ENCODE data around the gene C3orf70.

The C3orf70 gene

GRCh38 chr3:185089343-185089742, 63.5 kb downstream of the C3orf70 start:
- Mint-ChIP-seq H3K27ac (no peak overlapping the region), H3K36me3 (ENCODE audit: low read depth) (no peaks in the 10 kb centered on the region), H3K4me1 (ENCODE audit: low read depth) (no peaks in the 10 kb centered on the region), H3K27me3 (ENCODE audit: low read depth) (peaks cover 11% of the 10 kb centered on the region), H3K9me3 (no peaks in the 10 kb centered on the region), H3K4me3 (no peak overlapping the region)
- no peak for DNase-seq (ENCODE audit: low spot score)

DNA sequence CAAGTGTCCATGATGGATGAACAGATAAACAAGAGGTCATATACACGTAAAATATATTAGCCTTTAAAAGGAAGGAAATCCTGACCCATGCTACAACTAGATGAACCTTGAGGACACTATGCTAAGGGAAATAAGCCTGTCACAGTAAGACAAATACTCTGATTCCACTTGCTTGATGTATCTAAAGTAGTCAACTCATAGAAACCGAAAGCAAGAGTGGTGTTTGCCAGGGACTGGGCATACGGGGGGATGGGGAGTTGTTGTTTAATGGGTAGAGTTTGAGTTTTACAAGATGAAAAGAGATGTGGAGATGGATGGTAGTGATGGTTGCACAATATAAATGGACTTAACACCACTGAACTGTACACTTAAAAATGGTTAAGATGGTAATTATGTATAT, 65.4 kb downstream of the C3orf70 start:
- Mint-ChIP-seq H3K36me3 (ENCODE audit: low read depth) (no peaks in the 10 kb centered on the region), H3K27me3 (ENCODE audit: low read depth) (peaks cover 11% of the 10 kb centered on the region), H3K4me3 (no peak overlapping the region), H3K9me3 (no peaks in the 10 kb centered on the region), H3K27ac (no peak overlapping the region), H3K4me1 (ENCODE audit: low read depth) (no peaks in the 10 kb centered on the region)
- DNase-seq (ENCODE audit: low spot score) = no peak

GRCh38 chr3:185084901-185085300, 68.0 kb downstream of the C3orf70 start:
- Mint-ChIP-seq H3K27me3 (ENCODE audit: low read depth) (peaks cover 11% of the 10 kb centered on the region), H3K27ac (no peak overlapping the region), H3K4me1 (ENCODE audit: low read depth) (no peaks in the 10 kb centered on the region), H3K4me3 (no peak overlapping the region), H3K36me3 (ENCODE audit: low read depth) (no peaks in the 10 kb centered on the region), H3K9me3 (no peaks in the 10 kb centered on the region)
- DNase-seq (ENCODE audit: low spot score) = no peak

GRCh38 chr3:185084402-185084801, 68.5 kb downstream of the C3orf70 start:
- peaks cover 11% of the 10 kb centered on the region for H3K27me3 Mint-ChIP-seq (ENCODE audit: low read depth)
- no peaks in the 10 kb centered on the region for H3K4me1 Mint-ChIP-seq (ENCODE audit: low read depth)
- no peak for DNase-seq (ENCODE audit: low spot score)
- H3K4me3 Mint-ChIP-seq = no peak overlapping the region
- no peak overlapping the region for H3K27ac Mint-ChIP-seq
- H3K9me3 Mint-ChIP-seq = no peaks in the 10 kb centered on the region
- H3K36me3 Mint-ChIP-seq (ENCODE audit: low read depth) = no peaks in the 10 kb centered on the region

DNA sequence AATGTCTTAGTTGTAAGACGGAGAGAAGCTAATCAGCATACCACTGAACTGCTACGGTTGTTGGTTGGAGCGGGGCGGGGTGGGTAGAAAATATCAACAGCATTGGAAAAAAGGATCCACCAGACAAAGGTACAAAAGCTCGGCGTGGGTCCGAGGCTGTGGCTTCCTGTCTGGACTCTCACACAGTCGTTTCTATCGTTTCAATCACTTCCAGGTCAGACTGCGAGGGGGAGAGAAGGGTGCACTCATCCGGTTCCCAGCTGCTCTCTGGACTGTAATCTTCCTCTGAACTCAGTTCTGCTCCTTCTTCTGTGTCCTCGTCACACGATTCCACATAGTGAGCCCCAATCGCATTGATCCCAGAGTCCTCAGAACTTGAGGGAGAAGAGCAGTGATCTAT, 70.0 kb downstream of the C3orf70 start:
- Mint-ChIP-seq H3K27me3 (ENCODE audit: low read depth) (peaks cover 8% of the 10 kb centered on the region), H3K4me3 (no peak overlapping the region), H3K9me3 (no peaks in the 10 kb centered on the region), H3K36me3 (ENCODE audit: low read depth) (no peaks in the 10 kb centered on the region), H3K27ac (no peak overlapping the region), H3K4me1 (ENCODE audit: low read depth) (no peaks in the 10 kb centered on the region)
- DNase-seq (ENCODE audit: low spot score) = no peak

DNA sequence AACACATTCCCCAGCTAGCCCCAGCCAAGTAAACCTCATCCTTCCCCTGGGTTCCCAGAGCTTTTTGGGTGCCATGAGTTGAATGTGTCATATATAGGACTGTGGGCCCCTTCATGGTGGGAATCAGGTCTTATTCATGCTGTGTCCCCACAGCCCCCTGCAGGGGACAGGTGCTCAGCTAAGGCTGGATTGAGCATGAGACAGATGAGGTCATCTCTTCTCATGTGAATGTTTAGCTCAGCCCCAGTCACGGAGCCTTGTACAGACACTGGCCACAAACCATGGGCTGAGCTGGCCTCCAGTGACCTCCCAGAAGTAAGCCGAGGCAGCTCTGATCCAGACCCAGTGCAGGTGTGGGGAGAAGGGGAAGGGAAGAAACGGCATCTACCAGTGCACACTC, 70.7 kb downstream of the C3orf70 start:
- no peak overlapping the region for H3K4me3 Mint-ChIP-seq
- H3K27ac Mint-ChIP-seq = no peak overlapping the region
- H3K4me1 Mint-ChIP-seq (ENCODE audit: low read depth) = no peaks in the 10 kb centered on the region
- H3K27me3 Mint-ChIP-seq (ENCODE audit: low read depth) = peaks cover 6% of the 10 kb centered on the region
- no peak for DNase-seq (ENCODE audit: low spot score)
- H3K9me3 Mint-ChIP-seq = no peaks in the 10 kb centered on the region
- no peaks in the 10 kb centered on the region for H3K36me3 Mint-ChIP-seq (ENCODE audit: low read depth)

DNA sequence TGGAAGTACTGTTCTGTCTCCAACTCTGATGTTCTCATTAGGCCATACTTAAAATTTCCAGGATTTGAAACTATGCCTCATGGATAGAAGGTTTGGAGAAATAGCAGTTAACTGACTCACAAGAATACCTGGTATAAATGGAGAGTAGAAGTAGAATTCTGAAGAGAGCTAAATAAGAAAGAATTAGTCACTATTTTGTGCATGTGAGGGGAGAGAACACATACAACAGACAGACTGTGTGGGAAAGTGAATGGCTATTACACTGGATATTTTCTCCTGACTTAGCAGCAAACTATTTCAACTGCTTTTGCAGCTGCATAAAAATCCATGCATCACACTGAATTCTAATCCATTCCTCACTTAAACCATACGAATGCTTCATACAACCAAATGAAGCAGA, 71.3 kb downstream of the C3orf70 start:
- Mint-ChIP-seq H3K9me3 (no peaks in the 10 kb centered on the region), H3K4me3 (no peak overlapping the region)
- no peak for DNase-seq (ENCODE audit: low spot score)

DNA sequence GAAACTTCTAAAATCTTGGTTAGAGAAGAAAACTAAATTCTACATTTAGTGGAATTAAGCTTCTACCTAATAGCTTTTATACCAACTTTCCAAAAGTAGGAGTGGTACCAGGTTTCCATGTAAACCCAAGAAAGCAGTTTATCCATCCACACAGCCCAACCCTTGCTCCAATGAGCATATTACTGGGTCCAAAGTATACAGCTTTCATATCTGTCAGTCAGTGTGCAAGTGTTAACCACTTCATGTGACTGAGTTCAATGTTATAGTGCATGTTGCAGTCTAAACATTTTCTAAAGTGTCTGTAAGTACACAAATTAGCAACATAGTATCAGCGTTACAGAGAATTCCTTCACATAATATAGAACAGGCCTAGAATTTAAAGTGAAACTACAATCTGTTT, 73.2 kb downstream of the C3orf70 start:
- H3K9me3 Mint-ChIP-seq = no peaks in the 10 kb centered on the region
- DNase-seq (ENCODE audit: low spot score) = no peak
- no peaks in the 10 kb centered on the region for H3K4me1 Mint-ChIP-seq (ENCODE audit: low read depth)
- H3K27ac Mint-ChIP-seq = no peak overlapping the region
- no peak overlapping the region for H3K4me3 Mint-ChIP-seq
- peaks cover under 1% of the 10 kb centered on the region for H3K27me3 Mint-ChIP-seq (ENCODE audit: low read depth)
- H3K36me3 Mint-ChIP-seq (ENCODE audit: low read depth) = no peaks in the 10 kb centered on the region

More for the DNA sequence above, 71.3 kb downstream of the C3orf70 start:
- Mint-ChIP-seq H3K36me3 (ENCODE audit: low read depth) (no peaks in the 10 kb centered on the region), H3K27ac (no peak overlapping the region), H3K4me1 (ENCODE audit: low read depth) (no peaks in the 10 kb centered on the region), H3K27me3 (ENCODE audit: low read depth) (peaks cover 6% of the 10 kb centered on the region)

DNA sequence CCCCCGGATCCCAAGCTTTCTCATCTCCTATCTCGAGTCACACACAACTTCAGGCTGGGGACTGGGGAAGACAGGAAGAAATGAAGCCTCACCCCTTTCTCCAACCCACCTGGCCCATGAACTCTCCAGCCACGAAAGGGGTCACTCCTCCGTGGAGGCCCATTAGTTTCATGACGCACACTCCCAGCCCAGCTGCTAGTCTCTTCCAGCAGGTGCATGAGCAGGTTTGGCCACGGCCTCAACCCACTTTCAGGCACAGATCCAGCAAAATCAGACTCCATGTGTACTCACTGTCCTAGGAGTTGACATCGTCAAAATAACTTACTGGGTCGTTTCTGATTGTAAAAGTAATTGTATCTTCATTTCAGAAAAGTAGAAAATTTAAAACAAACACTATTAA, 76.6 kb downstream of the C3orf70 start:
- H3K4me3 Mint-ChIP-seq = no peak overlapping the region
- H3K27me3 Mint-ChIP-seq (ENCODE audit: low read depth) = no peaks in the 10 kb centered on the region
- H3K36me3 Mint-ChIP-seq (ENCODE audit: low read depth) = no peaks in the 10 kb centered on the region
- no peak overlapping the region for H3K27ac Mint-ChIP-seq
- no peaks in the 10 kb centered on the region for H3K9me3 Mint-ChIP-seq
- DNase-seq (ENCODE audit: low spot score) = no peak
- H3K4me1 Mint-ChIP-seq (ENCODE audit: low read depth) = no peaks in the 10 kb centered on the region

DNA sequence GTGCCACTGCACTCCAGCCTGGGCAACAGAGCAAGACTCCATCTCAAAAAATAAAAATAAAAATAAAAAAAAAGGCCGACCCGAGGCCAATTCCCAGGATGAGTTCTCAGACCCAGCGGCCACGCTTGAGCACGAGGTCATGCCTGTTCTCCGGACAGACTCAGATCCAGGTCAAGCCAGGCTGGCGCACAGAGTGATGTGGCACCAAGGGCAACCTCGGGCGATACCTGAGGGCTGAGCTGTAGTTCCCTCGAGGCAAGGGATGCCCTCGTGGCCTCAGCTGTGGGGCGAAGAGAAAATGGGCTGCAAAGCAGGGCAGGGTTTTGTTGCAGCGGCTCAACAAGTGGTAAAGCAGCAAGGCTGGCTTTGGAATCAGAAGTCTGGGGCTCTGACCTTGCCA, 77.3 kb downstream of the C3orf70 start:
- no peaks in the 10 kb centered on the region for H3K27me3 Mint-ChIP-seq (ENCODE audit: low read depth)
- H3K36me3 Mint-ChIP-seq (ENCODE audit: low read depth) = no peaks in the 10 kb centered on the region
- H3K4me1 Mint-ChIP-seq (ENCODE audit: low read depth) = no peaks in the 10 kb centered on the region
- DNase-seq (ENCODE audit: low spot score) = no peak
- H3K9me3 Mint-ChIP-seq = no peaks in the 10 kb centered on the region
- no peak overlapping the region for H3K27ac Mint-ChIP-seq
- H3K4me3 Mint-ChIP-seq = no peak overlapping the region

GRCh38 chr3:185071287-185071800, 81.5 kb downstream of the C3orf70 start:
- no peaks in the 10 kb centered on the region for H3K9me3 Mint-ChIP-seq
- DNase-seq (ENCODE audit: low spot score) = no peak
- H3K4me3 Mint-ChIP-seq = no peak overlapping the region
- H3K27ac Mint-ChIP-seq = no peak overlapping the region
- no peaks in the 10 kb centered on the region for H3K36me3 Mint-ChIP-seq (ENCODE audit: low read depth)
- H3K4me1 Mint-ChIP-seq (ENCODE audit: low read depth) = no peaks in the 10 kb centered on the region
- H3K27me3 Mint-ChIP-seq (ENCODE audit: low read depth) = no peaks in the 10 kb centered on the region

DNA sequence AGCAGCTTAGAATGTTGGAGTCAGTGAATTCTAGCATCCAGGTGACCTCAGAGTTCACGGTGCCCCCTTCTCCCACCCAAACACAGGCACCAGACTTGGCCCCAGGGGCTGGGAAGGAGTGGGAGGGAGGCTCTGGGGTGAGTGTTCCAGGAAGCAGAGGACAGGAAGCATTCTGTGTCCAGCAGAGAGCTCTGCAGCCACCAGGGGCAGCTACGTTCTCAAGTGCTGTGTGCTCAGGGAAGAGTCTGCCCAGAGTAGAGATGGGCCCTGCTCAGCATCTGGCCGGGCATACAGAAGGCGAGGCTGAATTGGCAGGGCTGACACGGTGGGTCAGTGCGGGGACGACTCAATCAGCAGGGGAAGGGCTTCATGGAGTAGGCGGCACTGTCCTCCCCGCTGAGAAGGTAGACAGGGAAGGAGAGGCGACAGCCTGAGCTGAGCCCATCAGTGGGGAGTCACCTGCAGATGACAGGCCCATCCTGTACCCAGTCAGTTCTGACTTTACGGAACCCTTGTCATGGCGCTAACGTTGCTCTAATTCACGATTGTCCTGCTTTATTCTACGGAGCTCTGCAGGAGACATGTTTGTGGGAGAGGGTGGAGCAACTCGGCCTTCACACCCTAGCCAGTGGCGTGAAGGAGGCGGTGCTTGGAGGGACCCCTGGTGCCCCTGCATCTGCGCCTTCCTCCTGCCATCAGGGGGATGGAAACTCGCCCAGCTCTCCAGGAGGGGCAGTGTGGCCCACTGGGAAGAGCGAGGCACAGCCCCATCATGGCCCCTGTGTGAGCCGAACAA, 82.2 kb downstream of the C3orf70 start:
- Mint-ChIP-seq H3K36me3 (ENCODE audit: low read depth) (no peaks in the 10 kb centered on the region), H3K27ac (no peak overlapping the region), H3K27me3 (ENCODE audit: low read depth) (no peaks in the 10 kb centered on the region), H3K9me3 (no peaks in the 10 kb centered on the region), H3K4me1 (ENCODE audit: low read depth) (no peaks in the 10 kb centered on the region), H3K4me3 (no peak overlapping the region)
- DNase-seq (ENCODE audit: low spot score) = no peak

DNA sequence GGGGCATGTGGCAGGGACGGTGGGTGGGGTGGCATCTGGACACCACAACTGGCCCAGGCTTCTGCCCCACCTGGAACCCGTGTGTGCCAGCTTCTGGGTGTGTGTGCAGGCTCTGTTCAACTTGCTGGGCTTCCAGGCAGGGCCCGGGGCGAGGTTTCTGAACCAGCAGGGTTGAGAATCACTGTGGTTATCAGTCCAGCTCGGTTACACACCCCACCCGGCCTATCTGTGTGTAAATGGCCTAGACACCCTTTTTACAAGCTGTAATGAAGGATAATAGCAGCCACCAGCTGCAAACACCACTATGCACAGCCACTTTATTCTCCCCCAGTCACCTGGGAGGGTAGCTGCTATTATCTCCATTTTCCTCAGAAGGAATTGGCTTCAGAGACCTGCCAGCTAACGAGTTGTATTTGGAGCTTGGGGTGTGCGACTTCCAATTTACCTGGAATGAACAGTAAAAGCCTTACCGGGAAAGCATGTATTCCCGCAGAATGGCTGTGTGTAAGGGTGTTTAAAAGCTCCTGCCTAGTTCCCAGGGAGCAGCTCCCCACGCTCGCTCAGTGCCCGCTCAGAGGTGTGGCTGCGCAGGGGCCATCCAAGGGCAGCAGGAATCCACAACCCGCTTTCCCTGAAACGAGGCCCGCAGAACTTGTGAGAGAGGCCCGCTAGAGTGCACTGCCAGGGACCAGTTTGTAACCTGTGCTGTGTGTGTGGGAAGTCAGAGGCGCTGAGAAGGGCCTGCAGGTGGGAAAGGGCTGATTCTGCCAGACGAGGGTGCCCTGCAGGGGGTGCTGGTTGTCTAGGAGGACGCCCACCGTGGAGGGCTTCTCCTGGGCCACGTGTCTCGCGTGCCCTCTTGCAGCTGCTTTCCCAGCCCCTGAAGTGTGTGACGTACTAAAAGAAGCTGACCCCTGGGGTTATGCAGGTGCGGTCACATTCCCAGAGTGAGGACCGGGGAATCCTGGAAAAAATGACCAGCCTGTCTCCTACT, 83.5 kb downstream of the C3orf70 start:
- Mint-ChIP-seq H3K27ac (no peak overlapping the region), H3K36me3 (ENCODE audit: low read depth) (no peaks in the 10 kb centered on the region)

GRCh38 chr3:185067173-185067572, 85.7 kb downstream of the C3orf70 start:
- DNase-seq (ENCODE audit: low spot score) = no peak
- Mint-ChIP-seq H3K36me3 (ENCODE audit: low read depth) (no peaks in the 10 kb centered on the region), H3K4me3 (no peak overlapping the region), H3K27ac (no peak overlapping the region), H3K4me1 (ENCODE audit: low read depth) (no peaks in the 10 kb centered on the region), H3K9me3 (no peaks in the 10 kb centered on the region), H3K27me3 (ENCODE audit: low read depth) (peaks cover 3% of the 10 kb centered on the region)

More for the DNA sequence above, 83.5 kb downstream of the C3orf70 start:
- H3K4me1 Mint-ChIP-seq (ENCODE audit: low read depth) = no peaks in the 10 kb centered on the region
- no peaks in the 10 kb centered on the region for H3K9me3 Mint-ChIP-seq
- no peaks in the 10 kb centered on the region for H3K27me3 Mint-ChIP-seq (ENCODE audit: low read depth)
- DNase-seq (ENCODE audit: low spot score) = no peak
- H3K4me3 Mint-ChIP-seq = no peak overlapping the region
